SK-N-SH (cell line): ENCODE results near the gene VNN1. TPM values are rescaled to one million over a fixed set of nuclear protein-coding genes. Genes with fewer than 3 reads are reported as not detected.
"Not testable (repeated sequence)": the region's sequence is repeated elsewhere in the genome, so short reads cannot be mapped to it uniquely, and the experiment has no call there.

Experiments used
- CTCF ChIA-PET: fragments of 300-600, 350-600 bp; formaldehyde crosslinking; extraction: SDS; loops from one replicate; lab custom pipeline; 2021; lab: Yijun Ruan, JAX
- POLR2A ChIA-PET: fragments of 350-600 bp; sonication (Branson Sonifier 250); formaldehyde crosslinking; extraction: SDS; loops from one replicate; lab custom pipeline; 2020; ENCODE audit warnings: antibody characterized with exemption, inconsistent platforms; lab: Yijun Ruan, JAX
- DNase-seq: peaks from one replicate; pipeline ENCODE4 v3.0.0; 2012
- H2AFZ ChIP-seq: fragments of 200-600 bp; sonication (generic); 2 replicates; pipeline ENCODE4 v1.8.1; 2016; ENCODE audit warnings: antibody characterized with exemption, mild to moderate bottlenecking, low read depth
- H3F3A ChIP-seq: fragments of 200-600 bp; sonication (generic); replicated peaks from 2 replicates; pipeline ENCODE3; 2016; ENCODE audit warnings: antibody characterized with exemption, mild to moderate bottlenecking; ENCODE audit not compliant: insufficient read depth
- H3K27ac ChIP-seq, 2 experiments: fragments of 200-500 bp in 1 of 2; fragments of 200-600 bp in 1 of 2; sonication (Bioruptor generic) in 1 of 2; sonication (generic), shearing (Covaris generic) in 1 of 2; 2 replicates each; pipeline versions ENCODE4 v1.5.1 to v1.6.1; 2014 to 2016; ENCODE audit warnings: low read depth in 2 of 2, inconsistent platforms in 1 of 2, low read length in 1 of 2, mild to moderate bottlenecking in 1 of 2, mixed read lengths in 1 of 2
- H3K27me3 ChIP-seq: fragments of 200-600 bp; sonication (generic), shearing (Covaris generic); 2 replicates; pipeline ENCODE4 v1.6.1; 2016; ENCODE audit warnings: mixed run types; ENCODE audit not compliant: insufficient read depth
- H3K36me3 ChIP-seq, 2 experiments: fragments of 200-500 bp in 1 of 2; fragments of 200-600 bp in 1 of 2; sonication (Bioruptor generic) in 1 of 2; sonication (generic) in 1 of 2; replicated peaks in 1 of 2; 2 replicates each; pipeline versions ENCODE3 to v1.5.1; 2014 to 2016; ENCODE audit warnings: low read length in 1 of 2, mild to moderate bottlenecking in 1 of 2; ENCODE audit not compliant: insufficient read depth in 2 of 2, control insufficient read depth in 1 of 2
- H3K4me1 ChIP-seq, 2 experiments: fragments of 200-500 bp in 1 of 2; fragments of 200-600 bp in 1 of 2; sonication (Bioruptor generic) in 1 of 2; sonication (generic), shearing (Covaris generic) in 1 of 2; 2 replicates each; pipeline versions ENCODE4 v1.5.1 to v1.6.1; 2014 to 2016; ENCODE audit warnings: low read depth in 1 of 2, low read length in 1 of 2, mixed run types in 1 of 2; ENCODE audit not compliant: insufficient read depth in 2 of 2, control insufficient read depth in 1 of 2
- H3K4me2 ChIP-seq: fragments of 200-600 bp; sonication (generic), shearing (Covaris generic); 2 replicates; pipeline ENCODE4 v1.6.1; 2017; ENCODE audit warnings: mixed run types
- H3K4me3 ChIP-seq, 2 experiments: fragments of 200-500 bp in 1 of 2; fragments of 200-600 bp in 1 of 2; sonication (Bioruptor generic) in 1 of 2; sonication (generic), shearing (Covaris generic) in 1 of 2; 2 replicates each; pipeline versions ENCODE4 v1.5.1 to v1.8.1; 2014 to 2016; ENCODE audit warnings: low read depth in 2 of 2, inconsistent platforms in 1 of 2, low read length in 1 of 2, mild to moderate bottlenecking in 1 of 2, mixed read lengths in 1 of 2, moderate library complexity in 1 of 2
- H3K79me2 ChIP-seq: fragments of 200-600 bp; sonication (generic); 2 replicates; pipeline ENCODE4 v1.8.1; 2017; ENCODE audit warnings: mild to moderate bottlenecking; ENCODE audit not compliant: insufficient read depth
- H3K9ac ChIP-seq: fragments of 200-600 bp; sonication (generic); 2 replicates; pipeline ENCODE4 v1.6.1; 2017; ENCODE audit warnings: mixed run types
- H3K9me2 ChIP-seq: fragments of 200-600 bp; sonication (generic); 2 replicates; pipeline ENCODE4 v1.6.1; 2017; ENCODE audit warnings: mixed run types
- H3K9me3 ChIP-seq: fragments of 200-600 bp; sonication (generic); 2 replicates; pipeline ENCODE4 v1.6.1; 2017; ENCODE audit warnings: mixed run types, mild to moderate bottlenecking, moderate library complexity
- H4K20me1 ChIP-seq: fragments of 200-600 bp; sonication (generic); 2 replicates; pipeline ENCODE4 v1.6.1; 2017; ENCODE audit warnings: mild to moderate bottlenecking, mixed run types; ENCODE audit not compliant: insufficient read depth
- CHD2 ChIP-seq: fragments of 150-350 bp; IDR thresholded peaks from 2 replicates; pipeline ENCODE4 v1.6.1; 2018; ENCODE audit warnings: low read length; ENCODE audit not compliant: partially characterized antibody
- ELF1 ChIP-seq: IDR thresholded peaks from 2 replicates; pipeline ENCODE4 v1.4.0; 2012
- EP300 ChIP-seq, 2 experiments: IDR thresholded peaks; 2 replicates each; pipeline versions ENCODE4 v1.4.0 to v1.6.1; 2012; ENCODE audit warnings: borderline replicate concordance in 1 of 2, low read depth in 1 of 2, low read length in 1 of 2
- EZH2phosphoT487 ChIP-seq: fragments of 200-600 bp; sonication (generic); IDR thresholded peaks from 2 replicates; pipeline ENCODE4 v1.6.1; 2017; ENCODE audit warnings: low read depth, mixed run types, mild to moderate bottlenecking, antibody characterized with exemption, moderate library complexity, borderline replicate concordance
- FOXJ3 ChIP-seq: sonication (generic); formaldehyde crosslinking; IDR thresholded peaks from 2 replicates; pipeline ENCODE4 v1.5.1; 2020; ENCODE audit warnings: mild to moderate bottlenecking, missing genetic modification reagents
- FOXM1 ChIP-seq: IDR thresholded peaks from 2 replicates; pipeline ENCODE4 v1.4.0; 2012; ENCODE audit warnings: low read depth, mild to moderate bottlenecking
- GATA2 ChIP-seq: sonication (generic); formaldehyde crosslinking; IDR thresholded peaks from 2 replicates; pipeline ENCODE4 v1.5.0; 2020; ENCODE audit warnings: mild to moderate bottlenecking, missing genetic modification reagents
- MEF2A ChIP-seq: IDR thresholded peaks from 2 replicates; pipeline ENCODE4 v1.4.0; 2012; ENCODE audit warnings: low read depth, borderline replicate concordance
- NRF1 ChIP-seq: IDR thresholded peaks from 2 replicates; pipeline ENCODE4 v1.6.1; 2012; ENCODE audit warnings: low read depth, mild to moderate bottlenecking, low read length
- RAD21 ChIP-seq: IDR thresholded peaks from 2 replicates; pipeline ENCODE4 v1.6.1; 2012; ENCODE audit warnings: mild to moderate bottlenecking, low read length
- REST ChIP-seq: IDR thresholded peaks from 2 replicates; pipeline ENCODE4 v1.6.1; 2012; ENCODE audit warnings: mild to moderate bottlenecking, low read depth, low read length, moderate library complexity
- RFX5 ChIP-seq: IDR thresholded peaks from 2 replicates; pipeline ENCODE4 v1.6.1; 2012; ENCODE audit warnings: mild to moderate bottlenecking, improper control_type of control experiment, low read length
- RXRA ChIP-seq: IDR thresholded peaks from 2 replicates; pipeline ENCODE4 v1.4.0; 2012; ENCODE audit warnings: low read depth, mild to moderate bottlenecking, borderline replicate concordance
- TAF1 ChIP-seq: IDR thresholded peaks from 2 replicates; pipeline ENCODE4 v1.6.1; 2012; ENCODE audit warnings: low read depth, mild to moderate bottlenecking, low read length, moderate library complexity, borderline replicate concordance
- TEAD4 ChIP-seq: IDR thresholded peaks from 2 replicates; pipeline ENCODE4 v1.4.0; 2012; ENCODE audit warnings: mild to moderate bottlenecking, borderline replicate concordance; ENCODE audit not compliant: insufficient read depth
- USF2 ChIP-seq: fragments of 150-350 bp; IDR thresholded peaks from 2 replicates; pipeline ENCODE4 v1.6.1; 2017; ENCODE audit warnings: antibody characterized with exemption, low read length, low read depth, borderline replicate concordance
- WGBS: methylation state at CpG from one replicate; pipeline ENCODE4 v1.1.6; 2017; ENCODE audit warnings: low lambda C conversion rate; 5-methylcytosine and 5-hydroxymethylcytosine counted together
- polyA plus RNA-seq, 3 experiments: library from polyadenylated mRNA; depleted of rRNA; stranded (reverse); fragments of >200 nt; gene quantifications; 2 replicates each; pipeline ENCODE4 v1.2.3, GENCODE V29; 2012
- TF ChIP-seq, protein P1 (sequence below): IDR thresholded peaks from 2 replicates; pipeline ENCODE4 v1.4.0; 2012; ENCODE audit warnings: low read depth, borderline replicate concordance
- TF ChIP-seq, protein P2 (sequence below): fragments of 200-600 bp; sonication (generic); IDR thresholded peaks from 2 replicates; pipeline ENCODE4 v1.6.1; 2017; ENCODE audit warnings: antibody characterized with exemption, mild to moderate bottlenecking, moderate library complexity

VNN1 gene
- polyA plus RNA-seq, 1 of the 3 experiments (the other 2 are of a cell fraction): not detected

DNA sequence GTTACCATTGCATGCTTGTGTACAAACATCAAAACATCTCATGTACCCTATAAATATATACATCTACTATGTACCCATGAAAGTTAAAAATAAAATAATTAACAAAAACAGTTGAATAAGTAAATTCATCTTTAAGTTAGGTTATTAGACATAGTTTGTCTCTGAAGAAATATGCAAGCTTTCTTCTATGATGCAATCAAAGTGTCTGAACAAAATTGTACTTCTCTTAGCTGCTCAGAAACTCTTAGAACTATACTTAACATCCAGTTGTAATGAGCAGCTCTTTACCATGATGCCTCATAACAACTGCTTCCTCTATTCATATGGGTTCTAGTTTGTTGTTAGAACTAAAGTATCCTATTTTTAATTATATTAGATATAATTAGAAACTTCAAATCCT, 5.9 kb downstream of the VNN1 start (continued):
- no peak for TF ChIP-seq RXRA
- no peak for TF ChIP-seq RFX5
- no peak for TF ChIP-seq EP300 (IDR thresholded peaks at IDR 0.05; ENCODE audit: borderline replicate concordance in 1 of 2, low read depth in 1 of 2, low read length in 1 of 2)
- no peak for TF ChIP-seq FOXJ3 (CRISPR knock-in tag)

DNA sequence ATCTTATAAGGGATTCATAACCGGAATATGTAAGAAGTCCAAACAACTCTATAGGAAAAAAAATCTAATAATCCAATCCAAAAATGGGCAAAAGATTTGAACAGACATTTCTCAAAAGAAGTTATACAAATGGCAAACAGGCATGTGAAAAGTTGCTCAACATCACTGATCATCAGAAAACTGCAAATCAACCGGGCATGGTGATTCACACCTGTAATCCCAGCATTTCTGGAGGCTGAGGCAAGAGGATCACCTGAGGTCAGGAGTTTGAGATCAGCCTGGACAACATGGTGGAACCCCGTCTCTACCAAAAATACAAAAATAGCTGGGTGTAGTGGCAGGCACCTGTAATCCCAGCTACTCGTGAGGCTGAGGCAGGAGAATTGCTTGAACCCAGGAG, 7.1 kb downstream of the VNN1 start:
- H4K20me1 ChIP-seq, H3K9me2 ChIP-seq, POLR2A ChIA-PET: not testable (repeated sequence)

DNA sequence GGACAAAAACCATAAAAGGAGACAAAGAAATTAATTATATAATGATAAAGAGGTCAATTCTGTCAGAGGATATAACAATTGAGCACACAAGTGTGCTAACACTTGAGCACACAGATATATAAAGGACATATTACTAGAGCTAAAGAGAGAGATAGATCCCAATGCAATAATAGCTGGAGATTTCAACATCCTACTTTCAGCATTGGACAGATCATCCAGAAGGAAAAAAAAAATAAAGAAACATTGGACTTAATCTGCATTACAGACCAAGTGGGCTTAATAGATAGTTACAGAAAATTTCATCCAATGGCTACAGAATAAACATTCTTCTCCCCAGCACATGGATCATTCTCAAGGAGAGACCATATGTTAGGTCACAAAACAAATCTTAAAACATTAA, 9.9 kb downstream of the VNN1 start:
- H4K20me1 ChIP-seq: no peaks in the 10 kb centered on the region
- H3K9me3 ChIP-seq: no peaks in the 10 kb centered on the region
- H2AFZ ChIP-seq: no peak overlapping the region
- CTCF ChIA-PET: interaction anchor here (1.2 kb wide), 1 partner anchor 48 kb away, joined by 3 read pairs; no protein-coding TSS in a partner anchor
- H3F3A ChIP-seq: no peaks in the 10 kb centered on the region
- H3K4me1 ChIP-seq: no peaks in the 10 kb centered on the region
- H3K27ac ChIP-seq: no peak overlapping the region
- H3K79me2 ChIP-seq: no peaks in the 10 kb centered on the region
- H3K36me3 ChIP-seq: no peaks in the 10 kb centered on the region
- H3K9ac ChIP-seq: no peak overlapping the region
- DNase-seq: no peak
- POLR2A ChIA-PET: no interaction called here
- H3K4me3 ChIP-seq: no peak overlapping the region
- no peaks in the 10 kb centered on the region for H3K27me3 ChIP-seq
- H3K4me2 ChIP-seq: no peak overlapping the region
- no peaks in the 10 kb centered on the region for H3K9me2 ChIP-seq
- TF ChIP-seq FOXM1 (no peak), GATA2 (CRISPR knock-in tag) (no peak), USF2 (no peak), CHD2 (no peak), TEAD4 (no peak), ELF1 (no peak), REST (no peak), RAD21 (no peak), RXRA (no peak), MEF2A (no peak), EZH2phosphoT487 (no peak), TAF1 (no peak), NRF1 (no peak)
- TF ChIP-seq, protein P1, sequence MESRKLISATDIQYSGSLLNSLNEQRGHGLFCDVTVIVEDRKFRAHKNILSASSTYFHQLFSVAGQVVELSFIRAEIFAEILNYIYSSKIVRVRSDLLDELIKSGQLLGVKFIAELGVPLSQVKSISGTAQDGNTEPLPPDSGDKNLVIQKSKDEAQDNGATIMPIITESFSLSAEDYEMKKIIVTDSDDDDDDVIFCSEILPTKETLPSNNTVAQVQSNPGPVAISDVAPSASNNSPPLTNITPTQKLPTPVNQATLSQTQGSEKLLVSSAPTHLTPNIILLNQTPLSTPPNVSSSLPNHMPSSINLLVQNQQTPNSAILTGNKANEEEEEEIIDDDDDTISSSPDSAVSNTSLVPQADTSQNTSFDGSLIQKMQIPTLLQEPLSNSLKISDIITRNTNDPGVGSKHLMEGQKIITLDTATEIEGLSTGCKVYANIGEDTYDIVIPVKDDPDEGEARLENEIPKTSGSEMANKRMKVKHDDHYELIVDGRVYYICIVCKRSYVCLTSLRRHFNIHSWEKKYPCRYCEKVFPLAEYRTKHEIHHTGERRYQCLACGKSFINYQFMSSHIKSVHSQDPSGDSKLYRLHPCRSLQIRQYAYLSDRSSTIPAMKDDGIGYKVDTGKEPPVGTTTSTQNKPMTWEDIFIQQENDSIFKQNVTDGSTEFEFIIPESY: no peak
- TF ChIP-seq, protein P2, sequence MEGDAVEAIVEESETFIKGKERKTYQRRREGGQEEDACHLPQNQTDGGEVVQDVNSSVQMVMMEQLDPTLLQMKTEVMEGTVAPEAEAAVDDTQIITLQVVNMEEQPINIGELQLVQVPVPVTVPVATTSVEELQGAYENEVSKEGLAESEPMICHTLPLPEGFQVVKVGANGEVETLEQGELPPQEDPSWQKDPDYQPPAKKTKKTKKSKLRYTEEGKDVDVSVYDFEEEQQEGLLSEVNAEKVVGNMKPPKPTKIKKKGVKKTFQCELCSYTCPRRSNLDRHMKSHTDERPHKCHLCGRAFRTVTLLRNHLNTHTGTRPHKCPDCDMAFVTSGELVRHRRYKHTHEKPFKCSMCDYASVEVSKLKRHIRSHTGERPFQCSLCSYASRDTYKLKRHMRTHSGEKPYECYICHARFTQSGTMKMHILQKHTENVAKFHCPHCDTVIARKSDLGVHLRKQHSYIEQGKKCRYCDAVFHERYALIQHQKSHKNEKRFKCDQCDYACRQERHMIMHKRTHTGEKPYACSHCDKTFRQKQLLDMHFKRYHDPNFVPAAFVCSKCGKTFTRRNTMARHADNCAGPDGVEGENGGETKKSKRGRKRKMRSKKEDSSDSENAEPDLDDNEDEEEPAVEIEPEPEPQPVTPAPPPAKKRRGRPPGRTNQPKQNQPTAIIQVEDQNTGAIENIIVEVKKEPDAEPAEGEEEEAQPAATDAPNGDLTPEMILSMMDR: no peak

More for the DNA sequence above, 7.1 kb downstream of the VNN1 start:
- H2AFZ ChIP-seq, CTCF ChIA-PET, H3F3A ChIP-seq, H3K4me3 ChIP-seq, DNase-seq, H3K4me1 ChIP-seq, H3K79me2 ChIP-seq, H3K4me2 ChIP-seq, H3K27me3 ChIP-seq, H3K9me3 ChIP-seq, H3K9ac ChIP-seq, H3K36me3 ChIP-seq, H3K27ac ChIP-seq: not testable (repeated sequence)
- WGBS: 21% methylated on average over 4 of the region's 4 CpGs
